Ovary (tissue), 9 donors: ENCODE data around the gene ZNF273. TPM values are rescaled to one million over a fixed set of nuclear protein-coding genes. Genes with fewer than 3 reads are reported as not detected.

Experiments used
- DNase-seq, 5 donors: peaks; one replicate each; pipeline ENCODE4 v3.0.0-alpha.2; 2019 to 2020
- H3K27ac ChIP-seq, 2 donors: fragments of 200-600 bp; one replicate each; pipeline versions ENCODE4 v1.5.1 to v1.8.0; 2019 to 2022
- H3K27me3 ChIP-seq: fragments of 200-600 bp; one replicate; pipeline ENCODE4 v1.8.0; 2022
- H3K36me3 ChIP-seq: fragments of 200-600 bp; sonication (generic); one replicate; pipeline ENCODE4 v1.5.1; 2019
- H3K4me1 ChIP-seq: one replicate; pipeline ENCODE4 v1.8.1; 2013; ENCODE audit warnings: mild to moderate bottlenecking, moderate library complexity; ENCODE audit not compliant: insufficient read depth
- H3K4me3 ChIP-seq: fragments of 200-600 bp; sonication (generic); one replicate; pipeline ENCODE4 v1.5.1; 2017
- H3K9me3 ChIP-seq, 2 donors: fragments of 200-600 bp in 1 of 2; sonication (generic) in 1 of 2; one replicate each; pipeline versions ENCODE4 v1.5.1 to v1.8.1; 2013 to 2019; ENCODE audit warnings: mild to moderate bottlenecking in 1 of 2, moderate library complexity in 1 of 2
- CTCF ChIP-seq, 3 donors: fragments of 450-650 bp in 2 of 3; fragments of 200-600 bp in 1 of 3; IDR thresholded peaks; one replicate each; pipeline versions ENCODE4 v1.5.1 to v1.8.0; 2016 to 2022; ENCODE audit warnings: antibody characterized with exemption in 3 of 3, mild to moderate bottlenecking in 1 of 3
- EP300 ChIP-seq: sonication (generic); formaldehyde crosslinking; IDR thresholded peaks from one replicate; pipeline ENCODE4 v1.6.1; 2017; ENCODE audit warnings: antibody characterized with exemption
- POLR2A ChIP-seq: fragments of 450-650 bp; IDR thresholded peaks from one replicate; pipeline ENCODE4 v1.6.1; 2017; ENCODE audit warnings: antibody characterized with exemption, mild to moderate bottlenecking, moderate library complexity
- WGBS, 3 donors: extraction: QIAGEN DNeasy Blood & Tissue Kit in 1 of 3; methylation state at CpG; one replicate each; pipeline versions ENCODE4 v1.1.5 to v1.1.7; 2013 to 2017; 5-methylcytosine and 5-hydroxymethylcytosine counted together
- intact Hi-C, 4 donors: fragments of 100-400 bp; cut with DNase I; formaldehyde crosslinking; loops; one replicate each; pipeline versions ENCODE4 v1.11.0 to v1.15.1; 2022 to 2023
- polyA plus RNA-seq, 2 donors: library from polyadenylated mRNA; stranded (reverse); fragments of 200-250 nt in 1 of 2; fragments of 350-450 nt in 1 of 2; fragmentation: Illumina TruSeq in 1 of 2; extraction: RNeasy Lipid Tissue Mini Kit (QIAGEN cat#74804) in 1 of 2; gene quantifications; one replicate each; pipeline ENCODE4 v1.2.3, GENCODE V29; 2013 to 2014
- total RNA-seq, 7 donors: library from RNA; depleted of rRNA in 2 of 7; stranded (reverse); fragments of >200 nt in 2 of 7; fragmentation: NEBNext Ultra II Directional in 3 of 7; extraction: Animal tissue kit (Norgen Biotek cat#: 25700) in 3 of 7; gene quantifications; one replicate each; pipeline versions ENCODE4 v1.1.0 to v1.2.4, GENCODE V29; 2016 to 2023
- donor health status: DM: no; HTN: no; CAD: no; lungs with moderate emphysema.
- donor health status: DM: no; HTN: no; CAD: no.
- donor health status: Bipolar disorder and iron deficiency.
- donor health status: DM: yes; HTN: yes; CAD: no.
- donor health status: DM: no; HTN: no; CAD: no.
- donor health status: DM: yes; HTN: yes; CAD: no.

The ZNF273 gene
- total and polyA plus RNA-seq, 9 donors = 4.4 to 13.0 (median 6.6) TPM

GRCh38 chr7:64884085-64884912 lies 18.8 kb upstream of the ZNF273 start:
- no peaks in the 10 kb centered on the region for H3K9me3 ChIP-seq
- no peak for DNase-seq
- no peak overlapping the region for H3K4me3 ChIP-seq
- intact Hi-C loops = no loop called here
- no peak overlapping the region for H3K27ac ChIP-seq
- TF ChIP-seq POLR2A = no peak
- TF ChIP-seq CTCF (IDR thresholded peaks at IDR 0.05) = no peak
- no peak for TF ChIP-seq EP300
- WGBS, 3 donors = 88 to 90% (median 89%) methylated on average over 22 of the region's 22 CpGs
- no peaks in the 10 kb centered on the region for H3K27me3 ChIP-seq
- H3K36me3 ChIP-seq = no peaks in the 10 kb centered on the region
- H3K4me1 ChIP-seq = peaks cover 5% of the 10 kb centered on the region

- Histone ChIP-seq H3K27ac (no peak overlapping the region), H3K36me3 (no peaks in the 10 kb centered on the region), H3K27me3 (no peaks in the 10 kb centered on the region), H3K4me1 (peaks cover 5% of the 10 kb centered on the region), H3K4me3 (no peak overlapping the region), H3K9me3 (no peaks in the 10 kb centered on the region)
- no peak for DNase-seq
- WGBS, 3 donors = 83 to 90% (median 86%) methylated on average over 19 of the region's 19 CpGs
- intact Hi-C loops = no loop called here
- TF ChIP-seq POLR2A (no peak), CTCF (IDR thresholded peaks at IDR 0.05) (no peak), EP300 (no peak)
Measured at GRCh38 chr7:64884913-64885370, 18.1 kb upstream of the ZNF273 start.

GRCh38 chr7:64885520-64886240 lies 17.4 kb upstream of the ZNF273 start:
- WGBS, 3 donors = 91 to 96% (median 95%) methylated on average over 5 of the region's 5 CpGs
- TF ChIP-seq CTCF (IDR thresholded peaks at IDR 0.05) (no peak), POLR2A (no peak), EP300 (no peak)
- DNase-seq = no peak
- H3K9me3 ChIP-seq = no peaks in the 10 kb centered on the region
- no peaks in the 10 kb centered on the region for H3K27me3 ChIP-seq
- H3K4me3 ChIP-seq = no peak overlapping the region
- no peak overlapping the region for H3K27ac ChIP-seq
- intact Hi-C loops = no loop called here
- H3K36me3 ChIP-seq = no peaks in the 10 kb centered on the region
- peaks cover 5% of the 10 kb centered on the region for H3K4me1 ChIP-seq

DNA sequence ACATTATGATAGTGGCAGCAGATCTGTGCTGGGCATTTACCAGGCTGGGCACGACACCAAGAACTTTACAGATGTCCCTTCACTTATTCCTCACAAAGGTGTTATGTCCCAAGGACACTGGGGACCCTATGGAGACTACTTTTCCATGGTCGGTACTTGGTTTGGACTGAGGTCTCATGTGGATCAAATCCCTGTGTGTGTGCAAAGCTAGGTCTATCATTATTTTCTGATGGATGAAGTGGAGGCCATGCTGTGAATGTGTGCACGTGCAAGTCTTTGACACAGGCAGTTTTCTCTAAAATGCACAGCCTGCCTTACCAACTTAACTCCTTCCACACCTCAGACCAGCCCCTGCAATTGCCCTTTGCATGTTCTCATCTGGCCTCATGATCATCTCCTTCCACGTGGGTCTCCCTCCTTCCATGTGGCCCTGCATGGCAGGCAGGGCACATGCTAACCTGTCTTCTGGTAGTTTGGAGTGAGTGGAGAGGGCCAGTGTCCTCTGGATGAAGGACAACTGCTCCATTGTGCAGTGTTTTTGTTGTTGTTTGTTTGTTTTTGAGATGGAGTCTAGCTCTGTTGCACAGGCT lies 16.0 kb upstream of the ZNF273 start:
- Histone ChIP-seq H3K36me3 (no peaks in the 10 kb centered on the region), H3K27ac (no peak overlapping the region), H3K4me3 (no peak overlapping the region), H3K4me1 (peaks cover 11% of the 10 kb centered on the region), H3K27me3 (no peaks in the 10 kb centered on the region), H3K9me3 (no peaks in the 10 kb centered on the region)
- WGBS, 3 donors = 76 to 82% (median 77%) methylated on average over 4 of the region's 4 CpGs
- DNase-seq = no peak
- intact Hi-C loops = no loop called here
- TF ChIP-seq POLR2A (no peak), EP300 (no peak), CTCF (IDR thresholded peaks at IDR 0.05) (no peak)
